Right lobe of liver (tissue), 4 donors: ENCODE data around the gene AFF2.

Source experiments
- POLR2A ChIP-seq: fragments of 450-650 bp; IDR thresholded peaks from one replicate; pipeline ENCODE4 v1.6.1; 2017; ENCODE audit warnings: antibody characterized with exemption, mild to moderate bottlenecking
- TF ChIP-seq, protein P1 (sequence below), 4 donors: fragments of 200-600 bp in 3 of 4; fragments of 450-650 bp in 1 of 4; IDR thresholded peaks; one replicate each; pipeline versions ENCODE4 v1.5.1 to v1.8.0; 2016 to 2022; ENCODE audit warnings: antibody characterized with exemption in 4 of 4, mild to moderate bottlenecking in 2 of 4
- donor health status: DM: no; HTN: no; CAD: no.
- donor health status: DM: no; HTN: no; CAD: no.
- donor health status: DM: no; HTN: yes; CAD: no.

DNA sequence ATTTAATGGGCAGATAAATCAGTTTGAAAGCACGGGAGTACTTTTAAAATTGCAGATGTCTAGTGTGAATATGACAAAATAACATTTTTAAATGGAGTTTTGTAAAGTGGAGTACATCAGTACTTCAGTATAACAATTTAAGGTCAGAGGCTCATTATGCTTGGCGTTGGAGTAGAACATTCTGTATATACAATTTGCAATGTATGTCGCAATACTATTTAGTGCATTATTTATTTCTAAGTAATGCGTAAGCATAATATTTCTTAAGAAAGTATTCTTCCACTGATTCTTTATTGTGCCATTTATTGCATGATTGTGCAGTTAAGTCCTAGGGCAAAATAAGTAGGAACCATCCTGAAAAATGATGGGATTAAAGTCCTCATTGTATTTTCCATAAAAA lies 461.6 kb downstream of the AFF2 start:
- TF ChIP-seq, protein P1, sequence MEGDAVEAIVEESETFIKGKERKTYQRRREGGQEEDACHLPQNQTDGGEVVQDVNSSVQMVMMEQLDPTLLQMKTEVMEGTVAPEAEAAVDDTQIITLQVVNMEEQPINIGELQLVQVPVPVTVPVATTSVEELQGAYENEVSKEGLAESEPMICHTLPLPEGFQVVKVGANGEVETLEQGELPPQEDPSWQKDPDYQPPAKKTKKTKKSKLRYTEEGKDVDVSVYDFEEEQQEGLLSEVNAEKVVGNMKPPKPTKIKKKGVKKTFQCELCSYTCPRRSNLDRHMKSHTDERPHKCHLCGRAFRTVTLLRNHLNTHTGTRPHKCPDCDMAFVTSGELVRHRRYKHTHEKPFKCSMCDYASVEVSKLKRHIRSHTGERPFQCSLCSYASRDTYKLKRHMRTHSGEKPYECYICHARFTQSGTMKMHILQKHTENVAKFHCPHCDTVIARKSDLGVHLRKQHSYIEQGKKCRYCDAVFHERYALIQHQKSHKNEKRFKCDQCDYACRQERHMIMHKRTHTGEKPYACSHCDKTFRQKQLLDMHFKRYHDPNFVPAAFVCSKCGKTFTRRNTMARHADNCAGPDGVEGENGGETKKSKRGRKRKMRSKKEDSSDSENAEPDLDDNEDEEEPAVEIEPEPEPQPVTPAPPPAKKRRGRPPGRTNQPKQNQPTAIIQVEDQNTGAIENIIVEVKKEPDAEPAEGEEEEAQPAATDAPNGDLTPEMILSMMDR (IDR thresholded peaks at IDR 0.05), result no peak
- TF ChIP-seq POLR2A, result no peak
